Ammon's horn (tissue), 1 donor: ENCODE results near the gene DCDC2.
"Not testable (repeated sequence)": the region's sequence is repeated elsewhere in the genome, so short reads cannot be mapped to it uniquely, and the experiment has no call there.

Experiments used
- DNase-seq: peaks from one replicate; pipeline ENCODE4 v3.0.0-alpha.2; 2016; ENCODE audit warnings: low spot score

DCDC2 gene

GRCh38 chr6:24147511-24148153 is 210.2 kb downstream of the DCDC2 start:
- peak; percentile 50 for DNase-seq

DNA sequence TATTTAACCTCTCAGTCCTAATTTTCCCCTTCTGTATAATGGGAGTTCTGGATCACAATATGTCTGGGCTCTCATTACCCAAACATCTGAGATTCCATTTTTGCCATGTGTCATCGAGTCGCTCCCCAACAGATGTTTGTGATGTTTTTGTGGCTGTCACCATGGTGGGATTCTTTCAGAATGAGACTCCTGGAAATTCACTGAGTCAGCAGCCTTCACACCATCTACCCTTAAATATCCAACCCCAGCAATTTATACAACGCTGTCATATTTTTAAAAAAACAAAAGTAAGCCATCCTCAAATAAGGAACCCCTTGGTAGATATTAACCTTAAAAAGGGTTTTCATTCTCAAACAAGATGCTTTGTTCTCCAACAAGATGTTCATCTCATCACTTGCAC is 211.0 kb downstream of the DCDC2 start:
- no peak for DNase-seq

DNA sequence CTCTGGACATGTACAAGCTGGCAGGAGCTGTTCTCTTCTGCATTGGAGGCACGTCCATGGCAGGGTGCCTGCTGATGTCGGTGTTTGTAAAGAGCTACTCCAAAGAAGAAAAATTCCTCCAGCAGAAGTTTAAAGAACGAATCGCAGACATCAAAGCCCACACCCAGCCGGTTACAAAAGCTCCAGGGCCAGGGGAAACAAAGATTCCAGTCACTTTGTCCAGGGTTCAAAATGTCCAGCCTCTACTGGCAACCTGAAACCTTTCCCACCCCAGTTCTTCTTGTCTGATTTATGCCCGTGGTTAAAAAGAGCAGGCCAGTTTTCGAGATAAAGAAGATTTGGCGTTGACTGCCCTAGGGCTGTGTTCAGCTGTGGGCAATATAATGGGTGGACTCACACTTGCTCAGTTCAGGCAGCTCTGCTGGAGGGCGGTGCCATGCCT is 212.1 kb downstream of the DCDC2 start:
- no peak for DNase-seq

- DNase-seq, result not testable (repeated sequence)
Measured at GRCh38 chr6:24142733-24143132, 215.1 kb downstream of the DCDC2 start.

GRCh38 chr6:24140591-24140990 is 217.3 kb downstream of the DCDC2 start:
- DNase-seq, result peak; percentile 62

- no peak for DNase-seq
Measured at GRCh38 chr6:24139639-24140038, 218.2 kb downstream of the DCDC2 start.

- no peak for DNase-seq
Measured at GRCh38 chr6:24139080-24139479, 218.8 kb downstream of the DCDC2 start.

DNA sequence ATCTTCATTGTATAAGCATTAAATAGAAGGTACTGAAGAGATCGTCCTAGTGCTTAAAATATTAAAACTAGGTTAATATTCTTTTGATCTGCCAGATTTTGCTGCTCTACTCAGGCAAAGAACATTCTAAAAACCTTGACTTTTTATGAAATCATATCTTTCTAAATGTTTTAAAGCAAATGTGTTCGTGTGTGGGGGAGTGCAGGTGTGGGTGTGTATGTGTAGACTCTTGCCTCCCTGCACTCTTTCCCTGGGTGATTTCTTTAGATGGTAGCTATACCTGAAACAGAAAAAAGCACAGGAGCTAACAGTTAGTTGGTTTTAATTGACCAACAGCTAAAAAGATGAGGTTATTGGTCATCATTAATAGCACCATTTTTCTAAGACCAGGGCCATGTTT is 226.1 kb downstream of the DCDC2 start:
- no peak for DNase-seq

GRCh38 chr6:24127316-24127715 is 230.5 kb downstream of the DCDC2 start:
- no peak for DNase-seq

GRCh38 chr6:24126586-24127192 is 231.2 kb downstream of the DCDC2 start:
- DNase-seq, result peak; percentile 34

GRCh38 chr6:24125980-24126379 is 231.9 kb downstream of the DCDC2 start, which contains the start of gene NRSN1:
NRSN1 (plus strand) TSS chr6:24126215; CDS start chr6:24134328, 8,113 bp downstream.
- peak; percentile 49 for DNase-seq

GRCh38 chr6:24122139-24122538 is 235.7 kb downstream of the DCDC2 start:
- no peak for DNase-seq
